ENCODE results near the gene ZFAND3. TPM values are rescaled to one million over a fixed set of nuclear protein-coding genes. Genes with fewer than 3 reads are reported as not detected.

ZFAND3 gene
- polyA plus RNA-seq, 1 donor from 2014 or later: 19.7 TPM

GRCh38 chr6:37784585-37784967 is 35.0 kb upstream of the ZFAND3 start:
- H3K4me3 ChIP-seq (ENCODE audit: low read length): no peak overlapping the region
- no peaks in the 10 kb centered on the region for H3F3A ChIP-seq (ENCODE audit: insufficient read depth, low read length, poor library complexity, severe bottlenecking)
- H4K20me1 ChIP-seq (ENCODE audit: insufficient read depth): no peaks in the 10 kb centered on the region
- no peak overlapping the region for H3K4me2 ChIP-seq (ENCODE audit: low read length)
- H2AFZ ChIP-seq (ENCODE audit: low read depth, low read length): no peak overlapping the region
- H3K79me2 ChIP-seq (replicated peaks; ENCODE audit: insufficient read depth, low read length): no peaks in the 10 kb centered on the region
- H3K9ac ChIP-seq (ENCODE audit: low read length): no peak overlapping the region
- H3K9me3 ChIP-seq (ENCODE audit: low read length): no peaks in the 10 kb centered on the region
- H3K9me2 ChIP-seq (ENCODE audit: insufficient read depth, low read length): no peaks in the 10 kb centered on the region
- TF ChIP-seq EP300 (conservative IDR thresholded peaks at IDR 0.05; ENCODE audit: poor library complexity, severe bottlenecking): no peak
- H3K27me3 ChIP-seq (ENCODE audit: insufficient read depth, low read depth, low read length): no peaks in the 10 kb centered on the region
- no peaks in the 10 kb centered on the region for H3K36me3 ChIP-seq (ENCODE audit: insufficient read depth, low read length)
- H3K27ac ChIP-seq (ENCODE audit: low read length): no peak overlapping the region

GRCh38 chr6:37785002-37785662 is 34.4 kb upstream of the ZFAND3 start:
- Histone ChIP-seq H3K9ac (ENCODE audit: low read length) (no peak overlapping the region), H3K4me2 (ENCODE audit: low read length) (no peak overlapping the region), H3K79me2 (replicated peaks; ENCODE audit: insufficient read depth, low read length) (no peaks in the 10 kb centered on the region), H2AFZ (ENCODE audit: low read depth, low read length) (no peak overlapping the region), H3K9me3 (ENCODE audit: low read length) (no peaks in the 10 kb centered on the region), H3K36me3 (ENCODE audit: insufficient read depth, low read length) (no peaks in the 10 kb centered on the region), H3K27me3 (ENCODE audit: insufficient read depth, low read depth, low read length) (no peaks in the 10 kb centered on the region), H4K20me1 (ENCODE audit: insufficient read depth) (no peaks in the 10 kb centered on the region), H3K4me3 (ENCODE audit: low read length) (no peak overlapping the region), H3K27ac (ENCODE audit: low read length) (no peak overlapping the region), H3F3A (ENCODE audit: insufficient read depth, low read length, poor library complexity, severe bottlenecking) (no peaks in the 10 kb centered on the region), H3K9me2 (ENCODE audit: insufficient read depth, low read length) (no peaks in the 10 kb centered on the region)
- TF ChIP-seq RAD21 (conservative IDR thresholded peaks at IDR 0.05) (no peak), POLR2AphosphoS5 (IDR thresholded peaks at IDR 0.05) (no peak), EP300 (conservative IDR thresholded peaks at IDR 0.05; ENCODE audit: poor library complexity, severe bottlenecking) (no peak)

- Histone ChIP-seq H3K36me3 (ENCODE audit: insufficient read depth, low read length) (no peaks in the 10 kb centered on the region), H2AFZ (ENCODE audit: low read depth, low read length) (no peak overlapping the region), H3K4me3 (ENCODE audit: low read length) (no peak overlapping the region), H3K9me2 (ENCODE audit: insufficient read depth, low read length) (no peaks in the 10 kb centered on the region), H4K20me1 (ENCODE audit: insufficient read depth) (no peaks in the 10 kb centered on the region), H3K9ac (ENCODE audit: low read length) (no peak overlapping the region), H3K27ac (ENCODE audit: low read length) (no peak overlapping the region), H3K9me3 (ENCODE audit: low read length) (no peaks in the 10 kb centered on the region), H3K27me3 (ENCODE audit: insufficient read depth, low read depth, low read length) (no peaks in the 10 kb centered on the region), H3F3A (ENCODE audit: insufficient read depth, low read length, poor library complexity, severe bottlenecking) (no peaks in the 10 kb centered on the region), H3K79me2 (replicated peaks; ENCODE audit: insufficient read depth, low read length) (no peaks in the 10 kb centered on the region), H3K4me2 (ENCODE audit: low read length) (no peak overlapping the region)
- no peak for TF ChIP-seq REST (IDR thresholded peaks at IDR 0.05; ENCODE audit: borderline replicate concordance)
- TF ChIP-seq RAD21 (conservative IDR thresholded peaks at IDR 0.05): no peak
- TF ChIP-seq SMC3 (conservative IDR thresholded peaks at IDR 0.05; ENCODE audit: poor library complexity): no peak
- no peak for TF ChIP-seq TAF1 (IDR thresholded peaks at IDR 0.05; ENCODE audit: low read depth)
- no peak for TF ChIP-seq POLR2AphosphoS5 (IDR thresholded peaks at IDR 0.05)
- TF ChIP-seq MXI1 (conservative IDR thresholded peaks at IDR 0.05; ENCODE audit: poor library complexity, severe bottlenecking): no peak
- no peak for TF ChIP-seq CTCF (IDR thresholded peaks at IDR 0.05; ENCODE audit: poor library complexity, severe bottlenecking)
- no peak for TF ChIP-seq EP300 (conservative IDR thresholded peaks at IDR 0.05; ENCODE audit: poor library complexity, severe bottlenecking)
- no peak for TF ChIP-seq EZH2 (IDR thresholded peaks at IDR 0.05; ENCODE audit: borderline replicate concordance, insufficient read depth, low read length, poor library complexity, severe bottlenecking)
These were observed 33.8 kb upstream of the ZFAND3 start for GRCh38 chr6:37785663-37786270.

Data from neural cell (in vitro differentiated cells).